RWPE2 (cell line): Measurements from ENCODE around the gene TEX14.

Source experiments
- ATAC-seq: fragments of 200-7000 bp; cut with Tn5 transposase; 3 replicates; pipeline ENCODE4 v1.9.1; 2021; ENCODE audit warnings: low read depth
- DNase-seq: peaks from one replicate; pipeline ENCODE4 v3.0.0-alpha.2; 2020; ENCODE audit warnings: low spot score
- H3K27ac ChIP-seq: fragments of 450-650 bp; 2 replicates; pipeline ENCODE4 v1.5.1; 2017; ENCODE audit warnings: mild to moderate bottlenecking; ENCODE audit not compliant: poor library complexity, severe bottlenecking
- H3K27me3 ChIP-seq: fragments of 250-450 bp; sonication (Bioruptor Pico); 2 replicates; pipeline ENCODE4 v1.5.1; 2021; ENCODE audit warnings: mild to moderate bottlenecking, moderate library complexity; ENCODE audit not compliant: insufficient read depth, poor library complexity, severe bottlenecking
- H3K36me3 ChIP-seq: fragments of 250-450 bp; sonication (Bioruptor Pico); 2 replicates; pipeline ENCODE4 v1.5.1; 2020; ENCODE audit warnings: low read depth, mild to moderate bottlenecking, moderate library complexity
- H3K4me1 ChIP-seq: fragments of 250-450 bp; sonication (Bioruptor Pico); 2 replicates; pipeline ENCODE4 v1.5.1; 2021; ENCODE audit warnings: mild to moderate bottlenecking, moderate library complexity; ENCODE audit not compliant: insufficient read depth, poor library complexity, severe bottlenecking
- H3K4me3 ChIP-seq: fragments of 250-450 bp; sonication (Bioruptor Pico); 2 replicates; pipeline ENCODE4 v1.5.1; 2021; ENCODE audit warnings: mild to moderate bottlenecking, moderate library complexity; ENCODE audit not compliant: severe bottlenecking
- H3K9me3 ChIP-seq: fragments of 250-450 bp; sonication (Bioruptor Pico); 2 replicates; pipeline ENCODE4 v1.5.1; 2021; ENCODE audit warnings: mild to moderate bottlenecking, moderate library complexity; ENCODE audit not compliant: severe bottlenecking
- TF ChIP-seq, protein P1 (sequence below): fragments of 450-650 bp; IDR thresholded peaks from one replicate; pipeline ENCODE4 v1.5.1; 2017; ENCODE audit warnings: mild to moderate bottlenecking, moderate library complexity; ENCODE audit not compliant: poor library complexity, severe bottlenecking

Gene TEX14

DNA sequence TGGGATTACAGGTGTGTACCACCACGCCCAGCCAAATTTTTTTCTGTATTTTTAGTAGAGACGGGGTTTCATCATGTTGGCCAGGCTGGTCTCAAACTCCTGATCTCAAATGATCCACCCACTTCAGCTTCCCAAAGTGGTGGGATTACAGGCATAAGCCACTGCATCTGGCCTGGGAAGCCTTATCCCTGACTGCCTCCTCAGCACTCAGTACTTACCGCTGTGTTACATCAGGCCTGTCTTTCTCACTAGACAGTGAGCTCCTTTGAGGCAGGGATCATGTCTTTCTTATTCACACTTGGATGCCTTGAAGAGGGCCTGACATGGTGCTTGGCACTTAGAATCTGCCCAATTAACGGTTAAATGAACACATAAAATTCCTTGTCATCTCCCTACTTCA lies 121.1 kb downstream of the TEX14 start:
- no peak overlapping the region for H3K4me3 ChIP-seq
- H3K27me3 ChIP-seq, result no peaks in the 10 kb centered on the region
- H3K9me3 ChIP-seq, result peaks cover 2% of the 10 kb centered on the region
- ATAC-seq (no peak), DNase-seq (no peak)
- TF ChIP-seq, protein P1, sequence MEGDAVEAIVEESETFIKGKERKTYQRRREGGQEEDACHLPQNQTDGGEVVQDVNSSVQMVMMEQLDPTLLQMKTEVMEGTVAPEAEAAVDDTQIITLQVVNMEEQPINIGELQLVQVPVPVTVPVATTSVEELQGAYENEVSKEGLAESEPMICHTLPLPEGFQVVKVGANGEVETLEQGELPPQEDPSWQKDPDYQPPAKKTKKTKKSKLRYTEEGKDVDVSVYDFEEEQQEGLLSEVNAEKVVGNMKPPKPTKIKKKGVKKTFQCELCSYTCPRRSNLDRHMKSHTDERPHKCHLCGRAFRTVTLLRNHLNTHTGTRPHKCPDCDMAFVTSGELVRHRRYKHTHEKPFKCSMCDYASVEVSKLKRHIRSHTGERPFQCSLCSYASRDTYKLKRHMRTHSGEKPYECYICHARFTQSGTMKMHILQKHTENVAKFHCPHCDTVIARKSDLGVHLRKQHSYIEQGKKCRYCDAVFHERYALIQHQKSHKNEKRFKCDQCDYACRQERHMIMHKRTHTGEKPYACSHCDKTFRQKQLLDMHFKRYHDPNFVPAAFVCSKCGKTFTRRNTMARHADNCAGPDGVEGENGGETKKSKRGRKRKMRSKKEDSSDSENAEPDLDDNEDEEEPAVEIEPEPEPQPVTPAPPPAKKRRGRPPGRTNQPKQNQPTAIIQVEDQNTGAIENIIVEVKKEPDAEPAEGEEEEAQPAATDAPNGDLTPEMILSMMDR, result no peak
- H3K27ac ChIP-seq, result no peak overlapping the region
- no peaks in the 10 kb centered on the region for H3K36me3 ChIP-seq
- peaks cover 8% of the 10 kb centered on the region for H3K4me1 ChIP-seq

DNA sequence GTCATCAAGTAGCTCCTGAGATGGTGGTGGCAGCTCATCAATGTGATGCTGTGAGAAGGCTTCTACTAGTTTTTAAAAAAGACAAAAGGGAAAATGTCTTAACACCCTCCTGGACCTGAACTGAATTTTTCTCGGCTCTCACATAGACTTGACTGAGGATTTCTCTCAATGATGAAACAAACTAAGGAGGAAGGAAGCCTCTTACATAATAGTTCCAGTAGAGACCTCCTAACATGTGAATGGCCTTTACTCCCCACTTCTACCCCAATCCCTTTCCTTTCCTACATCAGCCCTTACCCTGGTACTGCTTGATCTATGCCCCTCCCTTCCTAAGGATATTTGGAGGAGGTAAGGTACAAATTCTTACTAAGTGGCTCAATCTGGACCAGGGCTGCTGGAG lies 122.6 kb downstream of the TEX14 start:
- H3K36me3 ChIP-seq, result no peaks in the 10 kb centered on the region
- TF ChIP-seq, protein P1, result no peak

DNA sequence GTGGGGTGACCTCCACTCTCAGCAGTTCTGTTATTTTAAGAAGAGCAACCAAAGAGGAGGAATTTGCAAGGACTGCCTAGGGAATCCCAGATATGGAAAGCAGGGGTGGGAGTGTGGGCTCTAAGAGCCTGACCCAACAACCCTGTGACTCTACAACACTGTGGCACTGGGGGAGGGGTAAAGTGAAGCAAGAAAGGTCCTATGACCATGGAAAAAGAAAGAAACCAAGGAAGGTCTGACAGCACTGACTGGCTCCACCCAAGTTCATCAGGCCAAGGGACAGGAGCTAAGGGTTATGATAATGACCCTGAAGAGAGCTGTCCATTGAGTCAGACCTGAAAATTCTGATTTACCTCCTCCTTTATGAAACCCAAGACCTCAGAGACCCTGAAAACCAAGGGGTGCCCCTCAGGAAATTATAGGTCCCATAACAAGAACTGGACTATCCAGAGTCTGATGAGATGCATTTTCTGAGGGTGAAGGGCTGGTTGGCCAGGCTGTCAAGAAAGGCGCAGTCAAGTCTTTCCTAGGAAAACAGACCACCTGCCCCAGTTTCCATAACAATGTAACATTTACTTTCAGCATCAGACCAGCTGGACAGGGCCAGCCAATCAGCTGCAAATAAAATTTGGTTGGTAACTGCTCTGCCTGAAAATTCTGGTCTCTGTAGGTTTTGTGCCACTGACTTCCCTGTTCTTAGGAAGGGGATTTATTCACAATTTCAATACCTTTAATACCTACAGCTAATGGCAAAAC lies 123.6 kb downstream of the TEX14 start:
- no peaks in the 10 kb centered on the region for H3K36me3 ChIP-seq
- no peak for ATAC-seq
- no peak overlapping the region for H3K27ac ChIP-seq
- H3K27me3 ChIP-seq, result no peaks in the 10 kb centered on the region
- H3K4me3 ChIP-seq, result no peak overlapping the region
- H3K4me1 ChIP-seq, result peaks cover 2% of the 10 kb centered on the region
- TF ChIP-seq, protein P1, result no peak
- DNase-seq, result no peak
- H3K9me3 ChIP-seq, result peaks cover 2% of the 10 kb centered on the region

More for the DNA sequence above, 122.6 kb downstream of the TEX14 start:
- H3K27ac ChIP-seq, result no peak overlapping the region
- H3K4me1 ChIP-seq, result peaks cover 2% of the 10 kb centered on the region
- H3K4me3 ChIP-seq, result no peak overlapping the region
- DNase-seq (no peak), ATAC-seq (no peak)
- no peaks in the 10 kb centered on the region for H3K27me3 ChIP-seq
- peaks cover 2% of the 10 kb centered on the region for H3K9me3 ChIP-seq

DNA sequence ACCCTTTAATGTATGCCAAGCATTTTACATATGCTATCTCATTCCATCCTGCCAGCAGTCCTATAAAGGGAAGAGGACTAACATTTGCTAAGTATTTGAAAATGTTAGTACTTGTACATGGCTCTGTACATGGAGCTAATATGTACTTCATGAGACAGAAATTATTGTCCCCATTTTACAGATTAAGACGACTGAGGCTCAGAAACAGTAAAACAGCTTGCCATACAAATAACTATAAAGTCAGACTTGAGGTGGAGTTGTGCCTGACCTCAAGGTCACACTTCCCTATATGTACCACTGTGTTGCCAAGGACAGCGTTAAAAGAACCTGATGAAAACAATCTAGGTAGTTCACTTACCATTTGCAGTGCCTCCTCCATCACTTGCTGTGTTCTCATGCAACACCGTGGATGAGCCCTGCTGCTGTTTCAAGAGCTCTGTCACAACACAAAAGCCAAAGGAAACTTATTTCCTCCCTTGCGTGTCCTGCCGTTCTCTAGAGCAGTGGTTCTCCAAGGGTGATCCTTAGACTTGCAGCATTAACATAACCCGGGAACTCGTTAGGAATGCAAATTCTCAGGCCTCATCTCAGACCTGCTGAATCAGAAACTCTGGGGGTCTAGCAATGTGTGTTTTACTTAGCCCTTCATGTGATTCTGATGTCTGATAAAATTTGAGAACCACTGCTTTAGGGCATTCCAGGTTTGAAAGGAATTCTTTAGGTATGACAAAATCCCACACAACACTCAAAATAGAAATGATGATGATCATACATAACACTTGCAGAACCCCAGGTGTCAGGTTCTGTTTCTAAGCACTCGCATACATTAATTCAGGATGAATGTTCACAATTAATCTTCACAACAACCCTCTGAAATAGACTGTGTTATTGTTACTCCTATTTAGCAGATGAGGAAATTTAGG lies 126.2 kb downstream of the TEX14 start:
- TF ChIP-seq, protein P1, result no peak
- Histone ChIP-seq H3K27ac (no peak overlapping the region), H3K4me1 (peaks cover 2% of the 10 kb centered on the region), H3K27me3 (no peaks in the 10 kb centered on the region), H3K9me3 (peaks cover 2% of the 10 kb centered on the region), H3K4me3 (no peak overlapping the region), H3K36me3 (no peaks in the 10 kb centered on the region)
- no peak for DNase-seq
- peak; percentile 64; the same call in 2 of the 3 replicates for ATAC-seq
